ENCODE results near the gene FHL3.
"Not testable (repeated sequence)": the region's sequence is repeated elsewhere in the genome, so short reads cannot be mapped to it uniquely, and the experiment has no call there.

FHL3 gene

DNA sequence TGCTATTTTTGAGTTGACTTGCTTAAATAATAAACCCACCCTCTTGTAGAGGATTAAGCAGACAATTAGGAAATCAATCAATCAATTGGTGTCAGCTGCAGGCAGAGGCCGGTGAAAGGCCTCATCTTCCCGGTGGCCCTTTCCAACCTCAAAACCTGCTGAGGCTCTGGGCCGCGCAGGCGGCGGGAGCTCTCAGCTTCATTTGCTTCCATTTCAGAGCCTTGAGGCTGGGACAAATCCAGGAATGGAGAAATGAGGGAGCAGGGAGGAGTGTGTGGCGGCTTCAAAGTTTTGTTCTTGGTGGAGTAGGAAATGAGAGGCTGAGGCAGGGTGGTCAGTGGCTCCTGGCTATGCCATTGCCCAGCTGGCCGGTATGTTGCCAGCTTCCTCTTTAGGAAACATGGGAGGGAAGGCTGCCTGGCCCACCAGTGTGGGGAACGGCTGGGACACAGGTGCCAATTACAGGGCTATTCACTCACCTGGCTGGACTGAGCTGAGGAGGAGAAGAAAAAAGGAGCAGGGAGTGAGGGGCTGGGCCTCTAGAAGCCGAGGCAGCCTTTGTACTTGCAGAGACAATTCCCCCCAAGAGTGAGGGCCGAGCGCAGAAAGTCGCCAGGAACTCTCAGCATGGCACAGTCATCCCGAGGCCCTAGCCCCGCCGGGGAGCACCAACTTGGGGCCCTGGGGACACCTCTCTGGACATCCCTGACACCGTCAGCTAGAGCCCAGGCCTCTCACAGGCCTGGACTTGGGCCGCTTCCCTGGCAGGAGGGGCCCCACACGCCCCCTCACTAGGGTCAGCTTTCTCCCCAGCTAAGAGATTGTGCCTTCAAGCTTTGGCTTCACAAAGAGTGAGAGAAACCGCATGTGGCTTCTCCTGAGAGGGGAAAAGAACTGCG lies 36.9 kb upstream of the FHL3 start:
- H3K36me3 ChIP-seq (ENCODE audit: insufficient read depth, low read length) = no peaks in the 10 kb centered on the region
- H3K9me3 ChIP-seq (ENCODE audit: control insufficient read depth, insufficient read depth, low read length) = no peaks in the 10 kb centered on the region
- H3K4me1 ChIP-seq (ENCODE audit: insufficient read depth, low read length) = no peaks in the 10 kb centered on the region
- H3K9ac ChIP-seq (ENCODE audit: low read depth, low read length) = no peak overlapping the region

GRCh38 chr1:38039331-38040088 lies 34.2 kb upstream of the FHL3 start:
- H3K4me1 ChIP-seq (ENCODE audit: insufficient read depth, low read length) = no peaks in the 10 kb centered on the region
- no peaks in the 10 kb centered on the region for H3K36me3 ChIP-seq (ENCODE audit: insufficient read depth, low read length)
- H3K9me3 ChIP-seq (ENCODE audit: control insufficient read depth, insufficient read depth, low read length) = no peaks in the 10 kb centered on the region
- no peak overlapping the region for H3K9ac ChIP-seq (ENCODE audit: low read depth, low read length)

DNA sequence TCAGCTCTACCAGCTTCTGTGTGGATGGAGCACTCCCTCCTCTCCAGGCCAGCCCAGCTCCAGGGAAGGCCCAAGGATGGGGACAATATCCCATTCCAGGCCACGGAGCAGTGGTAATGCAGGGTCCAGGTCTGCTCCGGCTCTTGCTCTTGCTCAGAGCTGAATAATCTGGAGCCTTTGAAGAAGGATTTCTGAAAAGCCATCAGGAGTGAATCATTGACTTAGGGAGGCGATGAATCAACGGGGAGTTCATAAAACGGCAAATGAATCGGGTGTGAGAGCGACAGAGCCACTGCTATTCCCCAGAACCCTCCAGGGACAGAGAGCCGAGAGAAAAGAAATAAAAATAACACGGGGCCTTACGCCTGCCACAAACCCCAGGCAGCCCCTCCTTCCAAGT lies 33.5 kb upstream of the FHL3 start:
- Histone ChIP-seq H3K4me1 (ENCODE audit: insufficient read depth, low read length) (no peaks in the 10 kb centered on the region), H3K9me3 (ENCODE audit: control insufficient read depth, insufficient read depth, low read length) (no peaks in the 10 kb centered on the region), H3K36me3 (ENCODE audit: insufficient read depth, low read length) (no peaks in the 10 kb centered on the region), H3K9ac (ENCODE audit: low read depth, low read length) (no peak overlapping the region)

DNA sequence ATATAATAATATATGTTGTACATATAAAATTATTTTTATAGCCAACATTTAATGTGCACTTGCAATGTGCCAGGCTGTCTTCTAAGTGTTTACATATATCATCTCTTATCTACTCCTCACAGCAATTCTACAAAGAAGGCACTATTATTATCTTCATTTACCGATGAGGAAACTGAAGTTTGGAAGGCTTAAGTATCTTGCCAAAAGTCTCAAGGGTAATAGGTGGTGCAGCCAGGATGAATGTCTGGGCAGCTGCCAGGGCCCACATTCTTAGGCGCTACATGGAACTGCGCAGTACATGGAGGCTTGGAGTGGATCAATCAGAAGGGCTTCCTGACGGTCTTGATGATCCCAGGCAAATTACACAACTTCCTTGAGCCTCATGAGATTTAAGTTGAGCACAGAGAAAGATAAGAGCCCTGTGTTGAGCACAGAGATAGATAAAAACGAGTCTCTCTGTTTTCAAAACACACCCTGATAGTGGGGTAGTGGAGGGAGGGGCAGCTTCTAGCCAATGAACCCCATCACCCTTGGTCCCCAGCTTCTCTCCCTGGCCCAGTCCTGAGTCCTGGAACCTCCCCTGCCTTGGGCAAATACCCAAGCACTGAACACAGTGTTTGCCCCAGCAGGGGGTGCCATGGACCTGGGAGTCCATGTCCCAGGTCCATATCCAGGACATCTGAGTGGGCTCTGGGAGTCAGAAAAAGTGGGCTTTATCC lies 32.1 kb upstream of the FHL3 start:
- Histone ChIP-seq H3K9me3 (ENCODE audit: control insufficient read depth, insufficient read depth, low read length) (no peaks in the 10 kb centered on the region), H3K9ac (ENCODE audit: low read depth, low read length) (no peak overlapping the region), H3K4me1 (ENCODE audit: insufficient read depth, low read length) (no peaks in the 10 kb centered on the region), H3K36me3 (ENCODE audit: insufficient read depth, low read length) (no peaks in the 10 kb centered on the region)

DNA sequence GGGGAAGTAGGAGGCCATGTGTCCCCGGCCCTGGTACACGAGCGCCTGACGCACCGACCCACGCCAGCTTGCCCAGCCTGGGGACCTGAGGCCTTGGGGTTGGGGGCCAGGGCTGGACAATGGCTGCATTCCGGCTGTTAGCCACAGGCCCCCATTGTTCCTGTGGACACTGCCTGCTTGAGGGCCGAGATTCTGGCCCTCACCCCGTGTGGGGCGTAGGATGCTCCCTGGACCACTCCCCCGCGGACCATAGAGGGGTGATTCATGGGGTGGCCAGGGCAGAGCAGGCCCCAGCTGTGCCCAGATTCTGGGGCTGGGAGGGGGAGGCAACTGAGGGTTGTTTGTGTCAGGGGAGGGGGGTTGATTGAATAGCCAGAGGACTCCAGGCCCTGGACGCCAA lies 29.6 kb upstream of the FHL3 start:
- no peaks in the 10 kb centered on the region for H3K9me3 ChIP-seq (ENCODE audit: control insufficient read depth, insufficient read depth, low read length)
- no peaks in the 10 kb centered on the region for H3K36me3 ChIP-seq (ENCODE audit: insufficient read depth, low read length)
- peaks cover 7% of the 10 kb centered on the region; the same call in 1 of the 2 replicates for H3K4me1 ChIP-seq (ENCODE audit: insufficient read depth, low read length)
- no peak overlapping the region for H3K9ac ChIP-seq (ENCODE audit: low read depth, low read length)

DNA sequence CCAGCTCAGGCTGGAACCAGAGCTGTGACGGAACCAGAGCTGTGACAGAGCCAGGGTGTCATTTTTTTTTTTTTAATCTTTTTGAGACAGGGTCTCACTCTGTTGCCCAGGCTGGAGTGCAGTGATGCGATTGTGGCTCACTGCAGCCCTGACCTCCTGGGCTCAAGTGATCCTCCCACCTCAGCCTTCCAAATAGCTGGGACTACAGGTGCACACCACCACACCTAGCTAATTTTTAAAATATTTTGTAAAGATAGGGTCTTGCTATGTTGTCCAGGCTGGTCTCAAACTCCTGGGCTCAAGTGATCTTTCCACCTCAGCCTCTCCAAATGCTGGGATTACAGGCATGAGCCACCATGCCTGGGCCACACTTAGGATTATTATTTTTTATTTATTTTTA lies 27.7 kb upstream of the FHL3 start:
- H3K9me3 ChIP-seq (ENCODE audit: control insufficient read depth, insufficient read depth, low read length); H3K36me3 ChIP-seq (ENCODE audit: insufficient read depth, low read length); H3K9ac ChIP-seq (ENCODE audit: low read depth, low read length): not testable (repeated sequence)
- H3K4me1 ChIP-seq (ENCODE audit: insufficient read depth, low read length) = peaks cover 23% of the 10 kb centered on the region

- Histone ChIP-seq H3K9ac (ENCODE audit: low read depth, low read length) (no peak overlapping the region), H3K9me3 (ENCODE audit: control insufficient read depth, insufficient read depth, low read length) (no peaks in the 10 kb centered on the region), H3K36me3 (ENCODE audit: insufficient read depth, low read length) (no peaks in the 10 kb centered on the region), H3K4me1 (ENCODE audit: insufficient read depth, low read length) (peaks cover 35% of the 10 kb centered on the region)
Observed at GRCh38 chr1:38031513-38031866, 26.2 kb upstream of the FHL3 start.

DNA sequence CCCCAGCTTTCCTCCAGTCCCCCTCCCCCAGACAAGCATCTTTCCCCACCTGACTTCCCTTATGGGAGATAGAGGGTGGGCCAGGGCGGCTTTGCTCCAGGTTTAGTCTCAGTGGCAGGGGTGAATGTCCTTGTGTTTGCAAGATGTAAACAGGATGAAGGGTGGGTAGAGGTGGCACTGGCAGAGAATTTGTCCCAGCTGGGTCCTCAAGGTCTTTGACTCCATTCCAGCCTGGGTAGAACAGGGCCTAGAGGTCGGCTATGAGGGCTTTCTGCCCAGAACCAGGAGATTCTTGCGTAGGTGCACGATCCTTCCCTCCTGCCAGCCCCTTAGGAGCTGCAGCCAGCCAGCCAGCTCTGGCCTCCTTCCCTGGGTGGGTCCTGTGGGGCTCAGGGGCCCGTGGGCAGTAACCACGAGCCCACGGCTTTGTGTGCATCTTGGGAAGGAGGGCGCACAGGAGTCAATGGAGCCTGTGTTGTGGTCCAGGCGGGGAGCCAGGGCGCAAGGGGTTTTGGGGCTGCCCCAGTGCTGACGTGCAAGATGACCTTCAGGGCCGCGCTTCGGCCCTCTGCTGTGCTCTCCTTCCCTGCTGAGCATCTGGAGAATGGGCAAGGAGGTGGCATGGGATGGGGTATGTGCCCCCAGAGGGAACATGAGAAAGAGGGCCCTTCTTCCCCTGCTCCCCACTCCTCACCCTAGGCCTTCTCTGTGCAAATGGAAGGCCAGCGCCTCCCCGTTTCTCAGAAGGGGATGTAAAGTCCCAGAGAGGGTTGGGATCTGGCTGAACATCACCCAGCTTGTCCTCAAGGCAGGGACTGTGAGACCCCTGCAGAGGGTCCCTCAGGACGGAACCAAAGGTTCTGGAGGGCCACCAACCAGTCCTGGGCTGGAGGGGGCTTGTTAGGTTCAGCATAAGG lies 25.5 kb upstream of the FHL3 start:
- Histone ChIP-seq H3K36me3 (ENCODE audit: insufficient read depth, low read length) (no peaks in the 10 kb centered on the region), H3K9me3 (ENCODE audit: control insufficient read depth, insufficient read depth, low read length) (no peaks in the 10 kb centered on the region), H3K4me1 (ENCODE audit: insufficient read depth, low read length) (peaks cover 35% of the 10 kb centered on the region), H3K9ac (ENCODE audit: low read depth, low read length) (no peak overlapping the region)

DNA sequence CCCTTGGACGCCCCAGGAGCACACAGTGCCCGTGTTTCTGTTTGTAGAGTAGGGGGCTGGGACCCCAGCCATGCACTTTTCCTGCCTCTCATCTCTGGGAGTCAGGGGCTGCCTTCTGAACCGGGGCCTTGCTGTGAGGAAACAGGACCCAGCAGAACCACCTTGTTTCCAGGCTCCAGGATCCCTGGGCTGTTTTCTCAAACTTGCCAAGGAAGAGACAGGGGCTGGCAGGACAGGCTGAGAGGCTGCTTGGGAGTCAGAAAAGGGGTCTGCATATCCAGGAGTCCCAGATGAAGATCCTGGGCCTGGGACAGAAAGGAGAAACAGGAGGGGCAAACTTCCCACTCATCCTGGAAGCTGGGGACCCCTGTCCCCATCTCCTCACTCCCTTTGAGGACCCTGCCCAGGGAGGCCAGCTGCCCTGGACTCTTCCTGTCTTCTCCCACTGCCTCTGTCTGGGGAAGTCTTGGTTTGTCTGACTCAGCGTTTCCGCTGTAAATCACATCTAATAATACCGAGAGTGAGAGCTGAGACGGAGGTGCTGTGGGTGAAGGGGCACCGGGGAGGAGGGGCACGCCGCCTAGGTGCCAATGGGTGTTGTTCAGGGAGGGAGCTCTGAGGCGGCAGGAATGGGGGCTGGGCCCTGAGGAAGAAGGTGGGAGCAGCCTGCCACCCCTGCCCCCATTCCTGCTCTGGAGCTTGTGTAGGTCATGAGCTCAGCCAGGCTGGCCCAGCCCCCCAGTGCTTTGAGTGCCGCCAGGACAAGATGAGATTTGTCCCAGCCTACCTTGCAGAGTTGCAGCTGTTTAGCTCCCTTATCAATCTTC lies 24.6 kb upstream of the FHL3 start:
- no peaks in the 10 kb centered on the region for H3K9me3 ChIP-seq (ENCODE audit: control insufficient read depth, insufficient read depth, low read length)
- peaks cover 35% of the 10 kb centered on the region for H3K4me1 ChIP-seq (ENCODE audit: insufficient read depth, low read length)
- H3K9ac ChIP-seq (ENCODE audit: low read depth, low read length) = peak overlapping the region; percentile 7
- H3K36me3 ChIP-seq (ENCODE audit: insufficient read depth, low read length) = 0 out of 2 replicates have a peak, but pooled peaks cover 4% of the 10 kb centered on the region

GRCh38 chr1:38029081-38029681 lies 23.9 kb upstream of the FHL3 start:
- peaks cover 35% of the 10 kb centered on the region for H3K4me1 ChIP-seq (ENCODE audit: insufficient read depth, low read length)
- peak overlapping the region; percentile 7 for H3K9ac ChIP-seq (ENCODE audit: low read depth, low read length)
- no peaks in the 10 kb centered on the region for H3K9me3 ChIP-seq (ENCODE audit: control insufficient read depth, insufficient read depth, low read length)
- peaks cover 7% of the 10 kb centered on the region; the same call in 1 of the 2 replicates for H3K36me3 ChIP-seq (ENCODE audit: insufficient read depth, low read length)

DNA sequence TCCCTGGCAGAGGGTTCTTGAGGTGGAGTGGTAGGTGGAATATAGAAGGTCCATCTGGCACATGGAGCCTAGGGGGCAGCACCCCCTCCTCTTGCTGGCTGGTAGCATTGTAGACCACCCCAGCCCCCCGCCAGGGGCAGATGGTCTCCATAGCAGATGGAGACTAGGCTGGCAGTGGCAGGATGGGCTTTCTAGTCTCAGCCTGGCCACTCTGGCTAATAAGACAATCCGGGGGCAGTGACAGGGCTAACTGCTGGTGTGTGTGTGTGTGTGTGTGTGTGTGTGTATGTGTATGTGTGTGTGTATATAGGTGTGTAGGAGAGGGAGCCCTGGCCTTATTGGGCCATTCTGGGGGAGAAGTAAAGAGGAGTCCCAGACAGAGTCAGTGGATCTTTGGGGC lies 23.4 kb upstream of the FHL3 start:
- Histone ChIP-seq H3K9me3 (ENCODE audit: control insufficient read depth, insufficient read depth, low read length) (no peaks in the 10 kb centered on the region), H3K9ac (ENCODE audit: low read depth, low read length) (no peak overlapping the region), H3K4me1 (ENCODE audit: insufficient read depth, low read length) (peaks cover 35% of the 10 kb centered on the region), H3K36me3 (ENCODE audit: insufficient read depth, low read length) (peaks cover 7% of the 10 kb centered on the region; the same call in 1 of the 2 replicates)

GRCh38 chr1:38028105-38028591 lies 22.8 kb upstream of the FHL3 start:
- H3K9me3 ChIP-seq (ENCODE audit: control insufficient read depth, insufficient read depth, low read length) = no peaks in the 10 kb centered on the region
- no peak overlapping the region for H3K9ac ChIP-seq (ENCODE audit: low read depth, low read length)
- peaks cover 12% of the 10 kb centered on the region for H3K36me3 ChIP-seq (ENCODE audit: insufficient read depth, low read length)
- H3K4me1 ChIP-seq (ENCODE audit: insufficient read depth, low read length) = peaks cover 35% of the 10 kb centered on the region
